ENCODE measurements around the gene IL18. TPM values are rescaled to one million over a fixed set of nuclear protein-coding genes. Genes with fewer than 3 reads are reported as not detected.
"Not testable (repeated sequence)": the region's sequence is repeated elsewhere in the genome, so short reads cannot be mapped to it uniquely, and the experiment has no call there.

Gene IL18
- total RNA-seq, 1 experiment from 2014 or later: 0.74 TPM

GRCh38 chr11:112097734-112098528 is 66.0 kb downstream of the IL18 start:
- no peak for DNase-seq (ENCODE audit: low spot score)
- TF ChIP-seq CBFB (CRISPR knock-in tag; IDR thresholded peaks at IDR 0.05; ENCODE audit: low read depth) (no peak), ARID4B (CRISPR knock-in tag; IDR thresholded peaks at IDR 0.05; ENCODE audit: borderline replicate concordance) (no peak), MLX (CRISPR knock-in tag; IDR thresholded peaks at IDR 0.05) (no peak), TEAD4 (CRISPR knock-in tag; IDR thresholded peaks at IDR 0.05) (no peak), ZNF532 (CRISPR knock-in tag; IDR thresholded peaks at IDR 0.05; ENCODE audit: borderline replicate concordance) (no peak)
- no peaks in the 10 kb centered on the region for H3K9me3 Mint-ChIP-seq
- no peak for ATAC-seq
- POLR2A ChIA-PET: interaction anchor here (0.7 kb wide), 1 partner anchor 18 kb away, joined by 4 read pairs; no protein-coding TSS in a partner anchor
- peak overlapping the region; percentile 4; the same call in 1 of the 2 replicates for H3K27ac Mint-ChIP-seq
- no peaks in the 10 kb centered on the region for H3K4me1 Mint-ChIP-seq
- no peaks in the 10 kb centered on the region for H3K27me3 Mint-ChIP-seq (ENCODE audit: low read depth)
- CTCF ChIA-PET: interaction anchor here (1.1 kb wide), 1 partner anchor 16 kb away, joined by 5 read pairs; no protein-coding TSS in a partner anchor
- H3K4me3 Mint-ChIP-seq: no peak overlapping the region
- peaks cover 18% of the 10 kb centered on the region for H3K36me3 Mint-ChIP-seq

GRCh38 chr11:112096194-112096593 is 67.7 kb downstream of the IL18 start:
- ATAC-seq (no peak), DNase-seq (ENCODE audit: low spot score) (no peak)
- H3K4me3 Mint-ChIP-seq: no peak overlapping the region
- H3K27me3 Mint-ChIP-seq (ENCODE audit: low read depth): no peaks in the 10 kb centered on the region
- ChIA-PET CTCF (interaction anchor here (1.1 kb wide), 1 partner anchor 18 kb away, joined by 4 read pairs; no protein-coding TSS in a partner anchor), POLR2A (no interaction called here)
- no peaks in the 10 kb centered on the region for H3K9me3 Mint-ChIP-seq
- no peak for TF ChIP-seq ZBTB21 (CRISPR knock-in tag; IDR thresholded peaks at IDR 0.05; ENCODE audit: borderline replicate concordance)
- no peak for TF ChIP-seq ELF4 (CRISPR knock-in tag; IDR thresholded peaks at IDR 0.05; ENCODE audit: low read depth)
- TF ChIP-seq ARID4B (CRISPR knock-in tag; IDR thresholded peaks at IDR 0.05; ENCODE audit: borderline replicate concordance): no peak
- H3K4me1 Mint-ChIP-seq: no peaks in the 10 kb centered on the region
- no peak overlapping the region for H3K27ac Mint-ChIP-seq
- peaks cover 34% of the 10 kb centered on the region for H3K36me3 Mint-ChIP-seq

- DNase-seq (ENCODE audit: low spot score); ATAC-seq; H3K27me3 Mint-ChIP-seq (ENCODE audit: low read depth); H3K27ac Mint-ChIP-seq; POLR2A ChIA-PET; H3K4me1 Mint-ChIP-seq; H3K9me3 Mint-ChIP-seq; H3K4me3 Mint-ChIP-seq; CTCF ChIA-PET: not testable (repeated sequence)
- H3K36me3 Mint-ChIP-seq: peaks cover 43% of the 10 kb centered on the region
Measured at GRCh38 chr11:112095302-112095701, 68.6 kb downstream of the IL18 start.

Measured in WTC11 (cell line).